Prostate gland (tissue), 2 donors: ENCODE measurements around the gene NUDT5. TPM values are rescaled to one million over a fixed set of nuclear protein-coding genes. Genes with fewer than 3 reads are reported as not detected.

Experiments used
- DNase-seq: peaks from one replicate; pipeline ENCODE4 v3.0.0-alpha.2; 2019; ENCODE audit warnings: low spot score
- H3K27ac ChIP-seq, 2 donors: fragments of 200-600 bp; sonication (generic); 2 replicates each; pipeline ENCODE4 v1.5.1; 2017 to 2019
- H3K27me3 ChIP-seq: fragments of 200-600 bp; sonication (generic); replicated peaks from 2 replicates; pipeline ENCODE4 v1.5.1; 2019; ENCODE audit not compliant: insufficient read depth
- H3K36me3 ChIP-seq, 2 donors: fragments of 200-600 bp; sonication (generic); 1 replicate in 1 of 2; 2 replicates in 1 of 2; pipeline versions ENCODE4 v1.5.1 to v1.8.1; 2017 to 2019
- H3K4me1 ChIP-seq: fragments of 200-600 bp; sonication (generic); replicated peaks from 2 replicates; pipeline ENCODE4 v1.5.1; 2019
- H3K4me3 ChIP-seq, 2 donors: fragments of 200-600 bp; sonication (generic); 2 replicates each; pipeline ENCODE4 v1.5.1; 2017 to 2019
- H3K9me3 ChIP-seq: fragments of 200-600 bp; sonication (generic); 2 replicates; pipeline ENCODE4 v1.5.1; 2017
- POLR2A ChIP-seq: fragments of 450-650 bp; IDR thresholded peaks from one replicate; pipeline ENCODE4 v1.6.1; 2016; ENCODE audit warnings: antibody characterized with exemption, mild to moderate bottlenecking
- POLR2AphosphoS5 ChIP-seq: sonication (generic); formaldehyde crosslinking; IDR thresholded peaks from one replicate; pipeline ENCODE4 v1.6.1; 2017; ENCODE audit warnings: antibody characterized with exemption
- WGBS: methylation state at CpG from one replicate; pipeline ENCODE4 v1.1.5; 2018; 5-methylcytosine and 5-hydroxymethylcytosine counted together
- intact Hi-C: fragments of 100-400 bp; cut with DNase I; formaldehyde crosslinking; loops from one replicate; pipeline ENCODE4 v1.14.2; 2022
- total RNA-seq, 2 donors: library from RNA; depleted of rRNA; stranded (reverse); fragments of >200 nt; gene quantifications; one replicate each; pipeline ENCODE4 v1.1.0, GENCODE V29; 2016
- TF ChIP-seq, protein P1 (sequence below), 4 experiments: fragments of 200-600 bp in 2 of 4; fragments of 450-650 bp in 2 of 4; sonication (generic) in 2 of 4; IDR thresholded peaks; 1 replicate in 3 of 4; 2 replicates in 1 of 4; pipeline ENCODE4 v1.5.1; 2016 to 2019; ENCODE audit warnings: antibody characterized with exemption in 4 of 4, mild to moderate bottlenecking in 2 of 4, moderate library complexity in 2 of 4

The NUDT5 gene
- total RNA-seq, 2 donors from 2014 or later, result 32.6 to 35.8 TPM

- 90% methylated on average over 3 of the region's 3 CpGs for WGBS
- Histone ChIP-seq H3K9me3 (no peaks in the 10 kb centered on the region), H3K27me3 (no peaks in the 10 kb centered on the region), H3K4me1 (no peaks in the 10 kb centered on the region), H3K36me3 (peaks cover 0 to under 1% of the 10 kb centered on the region in 2 donors), H3K4me3 (no peak overlapping the region), H3K27ac (no peak overlapping the region)
- DNase-seq, result no peak
- TF ChIP-seq POLR2A, result no peak
- TF ChIP-seq POLR2AphosphoS5, result no peak
- TF ChIP-seq, protein P1, sequence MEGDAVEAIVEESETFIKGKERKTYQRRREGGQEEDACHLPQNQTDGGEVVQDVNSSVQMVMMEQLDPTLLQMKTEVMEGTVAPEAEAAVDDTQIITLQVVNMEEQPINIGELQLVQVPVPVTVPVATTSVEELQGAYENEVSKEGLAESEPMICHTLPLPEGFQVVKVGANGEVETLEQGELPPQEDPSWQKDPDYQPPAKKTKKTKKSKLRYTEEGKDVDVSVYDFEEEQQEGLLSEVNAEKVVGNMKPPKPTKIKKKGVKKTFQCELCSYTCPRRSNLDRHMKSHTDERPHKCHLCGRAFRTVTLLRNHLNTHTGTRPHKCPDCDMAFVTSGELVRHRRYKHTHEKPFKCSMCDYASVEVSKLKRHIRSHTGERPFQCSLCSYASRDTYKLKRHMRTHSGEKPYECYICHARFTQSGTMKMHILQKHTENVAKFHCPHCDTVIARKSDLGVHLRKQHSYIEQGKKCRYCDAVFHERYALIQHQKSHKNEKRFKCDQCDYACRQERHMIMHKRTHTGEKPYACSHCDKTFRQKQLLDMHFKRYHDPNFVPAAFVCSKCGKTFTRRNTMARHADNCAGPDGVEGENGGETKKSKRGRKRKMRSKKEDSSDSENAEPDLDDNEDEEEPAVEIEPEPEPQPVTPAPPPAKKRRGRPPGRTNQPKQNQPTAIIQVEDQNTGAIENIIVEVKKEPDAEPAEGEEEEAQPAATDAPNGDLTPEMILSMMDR (IDR thresholded peaks at IDR 0.05), result no peak
- intact Hi-C loops, result no loop called here
Measured at GRCh38 chr10:12205082-12205481, 9.4 kb upstream of the NUDT5 start.

- Histone ChIP-seq H3K27ac (no peak overlapping the region), H3K36me3 (no peaks in the 10 kb centered on the region), H3K27me3 (no peaks in the 10 kb centered on the region), H3K4me1 (no peaks in the 10 kb centered on the region), H3K9me3 (no peaks in the 10 kb centered on the region), H3K4me3 (no peak overlapping the region)
- TF ChIP-seq, protein P1 (IDR thresholded peaks at IDR 0.05), result no peak
- DNase-seq, result no peak
- intact Hi-C loops, result no loop called here
- WGBS, result 88% methylated on average over 5 of the region's 5 CpGs
Measured at GRCh38 chr10:12202226-12202625, 6.5 kb upstream of the NUDT5 start.

GRCh38 chr10:12201543-12201942 lies 5.9 kb upstream of the NUDT5 start:
- TF ChIP-seq, protein P1 (IDR thresholded peaks at IDR 0.05), result no peak
- no peak for TF ChIP-seq POLR2A
- TF ChIP-seq POLR2AphosphoS5, result no peak
- Histone ChIP-seq H3K27me3 (no peaks in the 10 kb centered on the region), H3K27ac (no peak overlapping the region), H3K9me3 (no peaks in the 10 kb centered on the region), H3K4me3 (no peak overlapping the region), H3K36me3 (no peaks in the 10 kb centered on the region), H3K4me1 (peaks cover 3% of the 10 kb centered on the region)
- intact Hi-C loops, result no loop called here
- 84% methylated on average over 3 of the region's 3 CpGs for WGBS
- DNase-seq, result no peak

DNA sequence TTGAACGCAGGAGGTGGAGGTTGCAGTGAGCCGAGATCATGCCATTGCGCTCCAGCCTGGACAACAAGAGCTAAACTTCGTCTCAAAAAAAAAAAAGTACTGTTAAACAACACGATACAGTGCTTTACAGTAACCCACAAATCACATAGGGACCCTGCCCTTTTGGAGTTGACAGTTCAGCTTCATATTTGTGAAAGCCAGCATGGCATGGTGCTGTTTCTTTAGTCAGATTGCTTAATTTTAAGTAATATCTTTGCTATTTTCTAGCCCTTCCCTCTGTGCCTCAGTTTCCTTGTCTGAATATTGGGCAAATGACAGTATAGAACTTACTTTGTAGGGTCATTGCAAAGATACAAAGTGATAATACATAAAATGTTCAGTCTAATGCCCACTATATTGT lies 5.2 kb upstream of the NUDT5 start:
- intact Hi-C loops, result no loop called here
- WGBS, result 95% methylated on average over 5 of the region's 5 CpGs
- H3K36me3 ChIP-seq, result no peaks in the 10 kb centered on the region
- TF ChIP-seq POLR2A, result no peak
- TF ChIP-seq, protein P1 (IDR thresholded peaks at IDR 0.05), result no peak
- TF ChIP-seq POLR2AphosphoS5, result no peak
- DNase-seq, result no peak
- peaks cover 3% of the 10 kb centered on the region for H3K4me1 ChIP-seq
- no peaks in the 10 kb centered on the region for H3K9me3 ChIP-seq
- no peak overlapping the region for H3K4me3 ChIP-seq
- no peaks in the 10 kb centered on the region for H3K27me3 ChIP-seq
- H3K27ac ChIP-seq, result no peak overlapping the region

GRCh38 chr10:12198156-12198555 lies 2.5 kb upstream of the NUDT5 start:
- peaks cover 3% of the 10 kb centered on the region for H3K4me1 ChIP-seq
- TF ChIP-seq, protein P1 (IDR thresholded peaks at IDR 0.05), result no peak
- TF ChIP-seq POLR2AphosphoS5, result no peak
- no peak for TF ChIP-seq POLR2A
- H3K4me3 ChIP-seq, result no peak overlapping the region
- H3K27ac ChIP-seq, result no peak overlapping the region
- H3K27me3 ChIP-seq, result no peaks in the 10 kb centered on the region
- 85% methylated on average over 2 of the region's 2 CpGs for WGBS
- H3K9me3 ChIP-seq, result no peaks in the 10 kb centered on the region
- DNase-seq, result no peak
- intact Hi-C loops, result no loop called here
- H3K36me3 ChIP-seq, result no peaks in the 10 kb centered on the region
